H1 (cell line): ENCODE data around the gene SHISAL1. TPM values are rescaled to one million over a fixed set of nuclear protein-coding genes. Genes with fewer than 3 reads are reported as not detected.

Experiments used
- CTCF ChIA-PET: fragments of 300-600 bp; sonication (Branson Sonifier 250); formaldehyde crosslinking; loops from one replicate; lab custom pipeline; 2021; ENCODE audit not compliant: partially characterized antibody; lab: Charles Lee
- POLR2A ChIA-PET: fragments of 300-600 bp; sonication (Branson Sonifier 250); formaldehyde crosslinking; loops from one replicate; lab custom pipeline; 2021; ENCODE audit warnings: inconsistent platforms; ENCODE audit not compliant: partially characterized antibody; lab: Charles Lee
- DNase-seq, 2 experiments: peaks; one replicate each; pipeline versions ENCODE4 v3.0.0 to v3.0.0-alpha.2; 2010 to 2022; ENCODE audit warnings: low spot score in 2 of 2, low read depth in 1 of 2, mixed read lengths in 1 of 2
- FAIRE-seq: peaks from 2 replicates; lab custom pipeline; 2011; peaks lifted over from hg19 to GRCh38; lab: Jason Lieb, UNC
- H2AFZ ChIP-seq: 2 replicates; pipeline ENCODE4 v1.8.1; 2012; ENCODE audit warnings: low read length, inconsistent platforms
- H2AK5ac ChIP-seq: 2 replicates; pipeline ENCODE4 v1.6.1; 2013; ENCODE audit warnings: low read depth, low read length
- H2BK120ac ChIP-seq: replicated peaks from 2 replicates; pipeline ENCODE3; 2013; ENCODE audit warnings: low read depth, low read length, inconsistent platforms
- H2BK12ac ChIP-seq: 2 replicates; pipeline ENCODE4 v1.6.1; 2013; ENCODE audit warnings: low read depth, low read length
- H2BK15ac ChIP-seq: 2 replicates; pipeline ENCODE4 v1.6.1; 2013; ENCODE audit warnings: low read length
- H2BK20ac ChIP-seq: 2 replicates; pipeline ENCODE4 v1.6.1; 2013; ENCODE audit warnings: low read length
- H2BK5ac ChIP-seq: 2 replicates; pipeline ENCODE4 v1.6.1; 2013; ENCODE audit warnings: low read depth, low read length
- H3K14ac ChIP-seq: 2 replicates; pipeline ENCODE4 v1.6.1; 2013; ENCODE audit warnings: inconsistent platforms; ENCODE audit not compliant: insufficient read length
- H3K18ac ChIP-seq: 2 replicates; pipeline ENCODE4 v1.6.1; 2013; ENCODE audit warnings: low read length; ENCODE audit errors: extremely low read depth
- H3K23ac ChIP-seq: 2 replicates; pipeline ENCODE4 v1.6.1; 2013; ENCODE audit warnings: inconsistent platforms; ENCODE audit not compliant: insufficient read length
- H3K23me2 ChIP-seq: 2 replicates; pipeline ENCODE4 v1.6.1; 2013; ENCODE audit warnings: low read depth, low read length
- H3K27ac ChIP-seq: 2 replicates; pipeline ENCODE4 v1.6.1; 2011; ENCODE audit warnings: low read depth, low read length, inconsistent platforms
- H3K27me3 ChIP-seq, 4 experiments: replicated peaks in 1 of 4; 1 replicate in 1 of 4; 2 replicates in 3 of 4; pipeline versions ENCODE4 v1.6.1 to v1.8.1; 2011 to 2013; ENCODE audit warnings: low read length in 3 of 4, mild to moderate bottlenecking in 3 of 4, inconsistent platforms in 2 of 4, mixed read lengths in 2 of 4, moderate library complexity in 1 of 4; ENCODE audit not compliant: control insufficient read depth in 3 of 4, insufficient read depth in 3 of 4; ENCODE audit errors: extremely low read depth in 1 of 4
- H3K36me3 ChIP-seq, 4 experiments: 2 replicates each; pipeline versions ENCODE4 v1.6.1 to v1.8.1; 2011 to 2013; ENCODE audit warnings: mild to moderate bottlenecking in 4 of 4, low read length in 3 of 4, moderate library complexity in 2 of 4, control low read depth in 1 of 4, inconsistent platforms in 1 of 4; ENCODE audit not compliant: insufficient read depth in 4 of 4, control insufficient read depth in 2 of 4
- H3K4ac ChIP-seq: replicated peaks from 2 replicates; pipeline ENCODE3; 2013; ENCODE audit warnings: low read length, low read depth, mixed read lengths, inconsistent platforms; ENCODE audit not compliant: insufficient read length
- H3K4me1 ChIP-seq, 4 experiments: replicated peaks in 1 of 4; 1 replicate in 1 of 4; 2 replicates in 3 of 4; pipeline versions ENCODE4 v1.6.1 to v1.8.1; 2011 to 2013; ENCODE audit warnings: low read length in 3 of 4, inconsistent platforms in 2 of 4, mixed read lengths in 1 of 4; ENCODE audit not compliant: insufficient read depth in 4 of 4, control insufficient read depth in 3 of 4
- H3K4me2 ChIP-seq, 2 experiments: 2 replicates each; pipeline versions ENCODE4 v1.6.1 to v1.8.1; 2011 to 2013; ENCODE audit warnings: low read depth in 2 of 2, low read length in 2 of 2, control low read depth in 1 of 2, inconsistent platforms in 1 of 2, mild to moderate bottlenecking in 1 of 2; ENCODE audit not compliant: insufficient read depth in 1 of 2
- H3K4me3 ChIP-seq, 4 experiments: fragments of 200-600, 300-600 bp in 1 of 4; sonication (generic), shearing (Covaris generic), sonication (Bioruptor Twin) in 1 of 4; 2 replicates each; pipeline versions ENCODE4 v1.5.1 to v1.8.1; 2011 to 2016; ENCODE audit warnings: low read length in 4 of 4, low read depth in 3 of 4, control low read depth in 2 of 4, inconsistent platforms in 2 of 4, mild to moderate bottlenecking in 2 of 4, mixed read lengths in 1 of 4, moderate library complexity in 1 of 4; ENCODE audit not compliant: insufficient read depth in 2 of 4; ENCODE audit errors: extremely low read depth in 1 of 4
- H3K56ac ChIP-seq: replicated peaks from 2 replicates; pipeline ENCODE3; 2013; ENCODE audit warnings: low read depth, mild to moderate bottlenecking, mixed read lengths, low read length, inconsistent platforms; ENCODE audit not compliant: insufficient read length
- H3K79me1 ChIP-seq: 2 replicates; pipeline ENCODE4 v1.6.1; 2013; ENCODE audit warnings: low read depth, low read length, control low read depth
- H3K79me2 ChIP-seq, 2 experiments: 2 replicates each; pipeline versions ENCODE4 v1.6.1 to v1.8.1; 2012 to 2013; ENCODE audit warnings: low read length in 2 of 2, mild to moderate bottlenecking in 2 of 2, inconsistent platforms in 1 of 2; ENCODE audit not compliant: insufficient read depth in 2 of 2, control insufficient read depth in 1 of 2
- H3K9ac ChIP-seq, 4 experiments: replicated peaks in 1 of 4; 1 replicate in 1 of 4; 2 replicates in 3 of 4; pipeline versions ENCODE4 v1.6.1 to v1.8.1; 2011 to 2013; ENCODE audit warnings: low read depth in 3 of 4, low read length in 3 of 4, control low read depth in 2 of 4, mild to moderate bottlenecking in 2 of 4, moderate library complexity in 2 of 4, inconsistent platforms in 1 of 4; ENCODE audit errors: extremely low read depth in 1 of 4
- H3K9me3 ChIP-seq, 2 experiments: 2 replicates each; pipeline versions ENCODE4 v1.6.1 to v1.8.1; 2012 to 2013; ENCODE audit warnings: mild to moderate bottlenecking in 2 of 2, moderate library complexity in 2 of 2, control low read depth in 1 of 2, inconsistent platforms in 1 of 2, low read depth in 1 of 2, low read length in 1 of 2, mixed read lengths in 1 of 2; ENCODE audit not compliant: insufficient read depth in 2 of 2
- H4K20me1 ChIP-seq, 2 experiments: replicated peaks in 1 of 2; 2 replicates each; pipeline versions ENCODE3 to v1.8.1; 2011 to 2013; ENCODE audit warnings: inconsistent platforms in 2 of 2, low read length in 2 of 2, mild to moderate bottlenecking in 1 of 2; ENCODE audit not compliant: insufficient read depth in 2 of 2, control insufficient read depth in 1 of 2
- H4K5ac ChIP-seq: 2 replicates; pipeline ENCODE4 v1.6.1; 2013; ENCODE audit warnings: low read length, low read depth, mixed read lengths, inconsistent platforms; ENCODE audit not compliant: insufficient read length
- H4K8ac ChIP-seq: 2 replicates; pipeline ENCODE4 v1.8.0; 2013; ENCODE audit warnings: mild to moderate bottlenecking, moderate library complexity, low read length, inconsistent platforms; ENCODE audit not compliant: insufficient read depth; ENCODE audit errors: extremely low read depth
- H4K91ac ChIP-seq: replicated peaks from 2 replicates; pipeline ENCODE3; 2013; ENCODE audit warnings: low read length, mixed read lengths, inconsistent platforms; ENCODE audit not compliant: insufficient read length
- WGBS, 2 experiments: shearing (Covaris generic) in 1 of 2; methylation state at CpG; one replicate each; pipeline versions ENCODE4 v1.1.6 to v1.1.7; 2013 to 2015; ENCODE audit warnings: low lambda C conversion rate in 2 of 2, mixed read lengths in 2 of 2, inconsistent platforms in 1 of 2, low coverage in 1 of 2, missing lambda C conversion rate in 1 of 2; ENCODE audit not compliant: insufficient replicate concordance in 2 of 2, insufficient coverage in 1 of 2, insufficient read length in 1 of 2; ENCODE audit errors: extremely low coverage in 1 of 2, missing lambda C conversion rate in 1 of 2; 5-methylcytosine and 5-hydroxymethylcytosine counted together
- polyA plus RNA-seq, 7 experiments: library from polyadenylated mRNA; depleted of rRNA in 3 of 7; stranded (reverse) in 5 of 7; unstranded in 2 of 7; fragments of >200 nt in 5 of 7; fragments of 200-250 nt in 2 of 7; gene quantifications; 1 replicate in 5 of 7; 2 replicates in 1 of 7; 4 replicates in 1 of 7; pipeline versions ENCODE4 v1.2.1 to v1.2.3, GENCODE V29; 2011 to 2013; ENCODE audit warnings: missing spikeins in 2 of 7, mixed read lengths in 2 of 7
- total RNA-seq: library from RNA; stranded (reverse); fragmentation: NEBNext Ultra II Directional; extraction: Animal tissue kit (Norgen Biotek cat#: 25700); gene quantifications from 2 replicates; pipeline ENCODE4 v1.2.1, GENCODE V29; 2021

Gene SHISAL1
- total and polyA plus RNA-seq, 2 of the 8 experiments (the other 6 are each of a cell fraction or from before 2014, with no cell fraction given): 3.7 to 5.8 TPM

- peaks cover 0 to 37% (median 26%) of the 10 kb centered on the region in 4 experiments; a peak in 6 of 7 replicates for H3K27me3 ChIP-seq
- CTCF ChIA-PET: interaction anchor here (0.5 to 2.9 kb wide), 9 partner anchors 9 to 299 kb away, joined by 3 to 10 read pairs (median 3); no protein-coding TSS in a partner anchor
These were observed 15.6 kb upstream of the SHISAL1 start for GRCh38 chr22:44328326-44328725.

More at GRCh38 chr22:44328326-44328725, 15.6 kb upstream of the SHISAL1 start:
- Histone ChIP-seq H3K4ac (no peak overlapping the region), H2BK5ac (no peak overlapping the region), H2AK5ac (no peak overlapping the region), H3K14ac (no peak overlapping the region), H3K9me3 (no peaks in the 10 kb centered on the region), H4K91ac (no peak overlapping the region), H3K18ac (peak overlapping the region; percentile 19; the same call in 1 of the 2 replicates), H2BK20ac (no peak overlapping the region), H3K4me3 (no peak overlapping the region), H3K23me2 (peaks cover 13% of the 10 kb centered on the region; the same call in 1 of the 2 replicates), H4K5ac (no peak overlapping the region), H4K8ac (no peak overlapping the region), H4K20me1 (no peaks in the 10 kb centered on the region), H2BK120ac (no peak overlapping the region), H2AFZ (no peak overlapping the region), H3K9ac (no peak overlapping the region), H2BK15ac (no peak overlapping the region; the same call in 1 of the 2 replicates), H3K56ac (no peak overlapping the region), H3K36me3 (no peaks in the 10 kb centered on the region), H3K79me2 (no peaks in the 10 kb centered on the region), H3K27ac (no peak overlapping the region), H2BK12ac (peak overlapping the region; percentile 50; the same call in 1 of the 2 replicates), H3K4me1 (peaks cover 0 to 34% (median 19%) of the 10 kb centered on the region in 4 experiments; a peak in 6 of 7 replicates), H3K4me2 (no peak overlapping the region), H3K79me1 (no peaks in the 10 kb centered on the region), H3K23ac (no peak overlapping the region)
- POLR2A ChIA-PET: interaction anchor here (1.2 to 1.5 kb wide), 2 partner anchors 9 to 10 kb away, joined by 3 read pairs; no protein-coding TSS in a partner anchor
- 88% methylated on average over 6 of the region's 6 CpGs; no CpG with 5 or more reads in 1 of the 2 experiments for WGBS, 2 experiments
- DNase-seq: no peak
- FAIRE-seq: no peak
